GM12878 (cell line): Measurements from ENCODE around the gene HAPSTR1.

Experiments used
- CHD2 ChIP-seq: IDR thresholded peaks from 2 replicates; pipeline ENCODE4 v1.6.1; 2011; ENCODE audit warnings: low read depth, low read length, improper control_type of control experiment, borderline replicate concordance
- MXI1 ChIP-seq: fragments of 150-350 bp; IDR thresholded peaks from 2 replicates; pipeline ENCODE4 v1.6.1; 2011; ENCODE audit warnings: low read depth, mild to moderate bottlenecking, inconsistent platforms, low read length, improper control_type of control experiment
- SRF ChIP-seq, 2 experiments: IDR thresholded peaks; 2 replicates each; pipeline ENCODE4 v1.6.1; 2011; ENCODE audit warnings: low read depth in 2 of 2, low read length in 2 of 2, mild to moderate bottlenecking in 1 of 2, moderate library complexity in 1 of 2

DNA sequence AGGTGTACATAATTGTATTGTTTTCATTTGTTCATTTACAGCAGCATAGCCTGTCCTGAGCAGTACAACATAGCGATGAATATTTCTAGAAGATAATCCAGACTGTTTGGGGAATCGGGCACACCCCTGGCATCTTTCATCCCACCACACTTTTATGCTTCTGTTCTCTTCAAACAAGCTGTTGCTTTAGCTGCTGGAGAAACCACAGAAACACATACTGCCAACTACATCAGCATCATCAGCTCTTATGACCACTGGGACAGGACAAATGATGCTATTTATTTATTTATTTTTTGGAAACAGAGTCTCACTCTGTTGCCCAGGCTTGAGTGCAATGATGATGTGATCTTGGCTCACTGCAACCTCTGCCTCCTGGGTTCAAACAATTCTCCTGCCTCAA lies 22.6 kb upstream of the HAPSTR1 start:
- TF ChIP-seq MXI1 (no peak), SRF (IDR thresholded peaks at IDR 0.05; ENCODE audit: low read depth in 2 of 2, low read length in 2 of 2) (no peak), CHD2 (no peak)
